AG04450 (cell line): ENCODE data around the gene USP2. TPM values are rescaled to one million over a fixed set of nuclear protein-coding genes. Genes with fewer than 3 reads are reported as not detected.

Source experiments
- CTCF ChIA-PET: fragments of 300-600, 350-600 bp; formaldehyde crosslinking; extraction: SDS; loops from one replicate; lab custom pipeline; 2022; ENCODE audit warnings: antibody characterized with exemption, inconsistent platforms; lab: Charles Lee
- POLR2A ChIA-PET: fragments of 350-600 bp; formaldehyde crosslinking; extraction: SDS; loops from one replicate; lab custom pipeline; 2021; ENCODE audit warnings: antibody characterized with exemption, inconsistent platforms; lab: Yijun Ruan, JAX
- DNase-seq: peaks from one replicate; pipeline ENCODE4 v3.0.0-alpha.2; 2011; ENCODE audit warnings: low read depth, low spot score
- H3K27ac ChIP-seq: one replicate; pipeline ENCODE4 v1.5.1; 2012; ENCODE audit warnings: low read depth, low read length, control low read depth
- H3K27me3 ChIP-seq: one replicate; pipeline ENCODE4 v1.6.0; 2012; ENCODE audit warnings: low read length; ENCODE audit not compliant: control insufficient read depth, insufficient read depth
- H3K4me3 ChIP-seq: 2 replicates; pipeline ENCODE4 v1.5.1; 2011; ENCODE audit warnings: mild to moderate bottlenecking, low read depth, low read length, control low read depth
- H3K9me3 ChIP-seq: 2 replicates; pipeline ENCODE4 v1.5.1; 2012; ENCODE audit warnings: low read length; ENCODE audit not compliant: control insufficient read depth, insufficient read depth
- polyA plus RNA-seq: library from polyadenylated mRNA; depleted of rRNA; stranded (reverse); fragments of >200 nt; gene quantifications from 2 replicates; pipeline ENCODE4 v1.2.3, GENCODE V29; 2011
- TF ChIP-seq, protein P1 (sequence below): IDR thresholded peaks from 2 replicates; pipeline ENCODE4 v1.5.1; 2011; ENCODE audit warnings: low read depth, low read length, control low read depth, inconsistent platforms

The USP2 gene
- polyA plus RNA-seq, 1 experiment, result 0.32 TPM

DNA sequence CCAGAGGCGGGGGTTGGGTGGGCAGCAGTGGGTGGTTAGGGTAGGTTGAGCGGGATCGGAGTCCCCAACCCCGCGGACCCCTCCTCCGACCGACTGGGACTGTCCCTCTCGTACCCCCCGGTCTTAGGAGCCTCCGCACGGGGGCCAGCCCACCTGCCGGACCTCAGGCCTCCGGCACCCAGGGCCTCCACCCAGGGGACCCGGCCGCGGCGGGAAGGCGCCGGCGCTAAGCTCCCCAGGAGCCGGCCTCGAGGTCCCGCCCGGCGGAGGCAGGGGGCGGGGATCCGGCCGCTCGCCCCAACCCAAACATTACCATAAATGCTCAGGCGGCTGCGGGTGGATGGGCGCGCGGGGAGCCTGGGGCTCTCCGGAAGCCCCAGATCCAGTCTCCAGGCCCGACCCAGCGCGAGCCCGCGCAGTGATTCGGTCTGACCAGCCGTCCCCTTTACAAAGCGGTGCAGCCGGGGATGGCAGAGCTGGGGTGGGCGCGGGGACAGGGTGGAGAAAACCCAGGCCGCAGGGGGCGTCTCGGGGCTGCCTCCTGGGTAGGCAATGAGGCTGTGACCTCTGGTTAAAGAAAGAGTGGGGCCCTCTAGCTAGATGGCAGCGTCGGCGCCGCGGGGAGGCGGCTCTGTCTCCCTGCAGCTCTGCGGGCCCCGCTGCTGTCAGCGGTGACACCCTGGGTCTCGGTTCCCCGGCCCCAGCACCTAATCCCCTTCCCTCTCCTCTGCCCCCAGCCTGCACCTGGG lies 60.5 kb downstream of the USP2 start:
- H3K27ac ChIP-seq, result peak overlapping the region; percentile 77
- POLR2A ChIA-PET, result interaction anchor here (0.6 to 2.6 kb wide), 5 partner anchors 13 to 156 kb away, joined by 3 to 34 read pairs (median 4); partner anchors contain the start of genes C1QTNF5, CBL and RNF26
- H3K27me3 ChIP-seq, result no peaks in the 10 kb centered on the region
- TF ChIP-seq, protein P1, sequence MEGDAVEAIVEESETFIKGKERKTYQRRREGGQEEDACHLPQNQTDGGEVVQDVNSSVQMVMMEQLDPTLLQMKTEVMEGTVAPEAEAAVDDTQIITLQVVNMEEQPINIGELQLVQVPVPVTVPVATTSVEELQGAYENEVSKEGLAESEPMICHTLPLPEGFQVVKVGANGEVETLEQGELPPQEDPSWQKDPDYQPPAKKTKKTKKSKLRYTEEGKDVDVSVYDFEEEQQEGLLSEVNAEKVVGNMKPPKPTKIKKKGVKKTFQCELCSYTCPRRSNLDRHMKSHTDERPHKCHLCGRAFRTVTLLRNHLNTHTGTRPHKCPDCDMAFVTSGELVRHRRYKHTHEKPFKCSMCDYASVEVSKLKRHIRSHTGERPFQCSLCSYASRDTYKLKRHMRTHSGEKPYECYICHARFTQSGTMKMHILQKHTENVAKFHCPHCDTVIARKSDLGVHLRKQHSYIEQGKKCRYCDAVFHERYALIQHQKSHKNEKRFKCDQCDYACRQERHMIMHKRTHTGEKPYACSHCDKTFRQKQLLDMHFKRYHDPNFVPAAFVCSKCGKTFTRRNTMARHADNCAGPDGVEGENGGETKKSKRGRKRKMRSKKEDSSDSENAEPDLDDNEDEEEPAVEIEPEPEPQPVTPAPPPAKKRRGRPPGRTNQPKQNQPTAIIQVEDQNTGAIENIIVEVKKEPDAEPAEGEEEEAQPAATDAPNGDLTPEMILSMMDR, result no peak
- no peaks in the 10 kb centered on the region; the same call in 1 of the 2 replicates for H3K9me3 ChIP-seq
- CTCF ChIA-PET, result interaction anchor here (0.6 to 8.8 kb wide), 16 partner anchors 12 to 226 kb away, joined by 3 to 161 read pairs (median 9); partner anchors contain the start of genes C1QTNF5, CBL and RNF26
- DNase-seq, result no peak
- H3K4me3 ChIP-seq, result peak overlapping the region; percentile 48

DNA sequence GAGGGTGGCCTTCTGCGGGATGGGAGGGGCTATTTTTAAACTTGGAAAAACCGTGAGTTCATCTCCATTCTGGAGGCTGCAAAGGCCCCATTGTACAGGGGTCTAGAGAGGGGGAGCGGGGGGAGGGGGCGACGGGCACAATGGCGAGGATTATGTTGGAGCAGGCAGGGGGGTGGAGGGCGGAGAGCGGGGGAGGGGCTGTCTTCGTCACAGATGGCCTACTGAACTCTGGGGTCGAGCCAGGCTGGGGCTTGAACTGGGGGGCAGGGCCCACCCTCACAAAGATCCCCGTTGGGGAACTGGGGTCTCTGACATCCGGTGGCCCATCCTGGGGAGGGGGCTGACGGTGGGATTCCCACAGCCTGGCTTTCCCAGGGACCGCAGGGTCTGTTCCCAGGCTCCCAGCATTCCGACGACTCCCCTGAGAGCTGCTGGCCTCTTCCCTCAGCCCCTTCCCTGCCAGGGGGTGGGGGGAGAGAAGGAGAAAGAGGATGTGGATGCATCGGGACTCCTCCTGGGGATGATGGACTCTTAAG lies 61.2 kb downstream of the USP2 start:
- Histone ChIP-seq H3K4me3 (peak overlapping the region; percentile 41), H3K9me3 (no peaks in the 10 kb centered on the region; the same call in 1 of the 2 replicates), H3K27ac (peak overlapping the region; percentile 65), H3K27me3 (no peaks in the 10 kb centered on the region)
- no peak for DNase-seq
- ChIA-PET POLR2A (interaction anchor here (0.6 to 2.6 kb wide), 3 partner anchors 17 to 155 kb away, joined by 3 to 34 read pairs (median 5); partner anchors contain the start of gene CBL), CTCF (interaction anchor here (1.1 to 8.8 kb wide), 10 partner anchors 13 to 225 kb away, joined by 3 to 161 read pairs (median 10); partner anchors contain the start of genes C1QTNF5 and RNF26)
- TF ChIP-seq, protein P1, result no peak

DNA sequence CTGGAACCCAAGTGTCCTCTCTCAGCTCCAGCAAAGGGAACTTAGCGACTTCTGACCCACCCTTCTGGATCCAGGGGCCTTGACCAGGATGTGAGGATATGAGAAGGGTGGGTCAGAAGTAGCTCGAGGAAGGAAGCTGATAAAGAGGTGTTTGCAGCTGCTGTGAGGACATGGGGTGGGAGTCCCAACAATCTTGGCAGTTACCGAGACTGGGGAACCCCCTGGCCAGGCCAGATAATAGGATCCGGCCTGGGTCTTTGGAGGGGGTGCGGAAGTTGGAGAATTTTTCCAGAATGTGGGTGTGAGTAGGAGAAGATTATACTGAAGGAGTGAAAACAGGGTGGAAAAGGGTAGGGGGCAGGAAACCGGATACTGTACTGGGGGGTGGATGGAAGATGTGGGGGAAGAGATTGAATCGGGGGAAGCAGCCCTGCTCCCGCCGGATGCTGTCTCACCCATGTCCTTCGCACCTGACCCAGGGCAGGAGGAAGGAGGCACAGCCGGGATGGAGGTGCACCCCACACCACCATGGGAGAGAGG lies 61.7 kb downstream of the USP2 start:
- TF ChIP-seq, protein P1, result no peak
- H3K27ac ChIP-seq, result peak overlapping the region; percentile 31
- CTCF ChIA-PET, result interaction anchor here (1.1 to 8.8 kb wide), 4 partner anchors 19 to 155 kb away, joined by 3 to 161 read pairs (median 22); partner anchors contain the start of gene C1QTNF5
- no peak for DNase-seq
- no peaks in the 10 kb centered on the region for H3K27me3 ChIP-seq
- H3K9me3 ChIP-seq, result no peaks in the 10 kb centered on the region; the same call in 1 of the 2 replicates
- H3K4me3 ChIP-seq, result no peak overlapping the region
- POLR2A ChIA-PET, result interaction anchor here (1.5 to 2.6 kb wide), 2 partner anchors 18 kb away, joined by 19 to 34 read pairs; no protein-coding TSS in a partner anchor

DNA sequence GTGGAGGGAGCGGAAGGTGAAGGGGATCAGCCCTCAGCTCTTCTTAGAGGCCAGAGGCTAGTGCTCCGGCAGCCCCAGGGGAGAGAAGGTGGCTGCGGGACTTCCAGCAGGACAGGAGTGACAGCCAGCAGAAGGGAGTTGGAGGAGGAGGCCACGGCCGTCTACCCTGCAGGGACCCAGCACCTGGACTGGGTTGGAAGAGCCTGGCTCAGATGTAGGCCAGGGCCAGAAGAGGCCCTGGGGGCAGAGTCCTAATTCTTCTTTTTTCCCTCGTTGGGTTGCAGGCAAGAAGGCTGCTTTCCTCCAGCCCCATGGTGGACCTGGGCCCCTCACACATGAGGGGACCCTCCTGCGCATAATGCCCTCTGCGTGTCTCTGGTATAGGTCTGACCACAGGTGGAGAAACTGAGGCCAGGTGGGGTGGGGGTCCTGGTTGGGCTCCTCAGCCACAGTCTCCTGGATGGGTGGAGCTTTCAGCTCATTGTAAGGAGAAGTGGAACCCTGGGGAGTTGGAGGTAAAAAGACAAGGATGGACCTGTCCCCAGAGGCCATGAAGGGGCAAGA lies 62.3 kb downstream of the USP2 start:
- POLR2A ChIA-PET, result interaction anchor here (1.5 kb wide), 1 partner anchor 19 kb away, joined by 19 read pairs; no protein-coding TSS in a partner anchor
- TF ChIP-seq, protein P1, result no peak
- H3K27me3 ChIP-seq, result no peaks in the 10 kb centered on the region
- no peaks in the 10 kb centered on the region; the same call in 1 of the 2 replicates for H3K9me3 ChIP-seq
- CTCF ChIA-PET, result interaction anchor here (1.0 to 8.8 kb wide), 4 partner anchors 20 to 142 kb away, joined by 3 to 161 read pairs (median 3); partner anchors contain the start of gene C1QTNF5
- DNase-seq, result no peak
- H3K27ac ChIP-seq, result peak overlapping the region; percentile 87
- no peak overlapping the region for H3K4me3 ChIP-seq
